Hepatocyte (in vitro differentiated cells): ENCODE data around the gene RBM38. TPM values are rescaled to one million over a fixed set of nuclear protein-coding genes. Genes with fewer than 3 reads are reported as not detected.

Experiments
- DNase-seq: peaks from one replicate; pipeline ENCODE4 v3.0.0-alpha.2; 2016; ENCODE audit warnings: low spot score
- H2AFZ ChIP-seq: fragments of 200-600 bp; sonication (generic); 2 replicates; pipeline ENCODE4 v1.6.0; 2016; ENCODE audit warnings: antibody characterized with exemption, mild to moderate bottlenecking
- H3K27ac ChIP-seq: fragments of 200-600 bp; sonication (generic); 2 replicates; pipeline ENCODE4 v1.5.1; 2016; ENCODE audit warnings: mild to moderate bottlenecking
- H3K27me3 ChIP-seq: fragments of 200-600 bp; sonication (generic); 2 replicates; pipeline ENCODE4 v1.6.1; 2016
- H3K36me3 ChIP-seq: fragments of 200-600 bp; sonication (generic); replicated peaks from 2 replicates; pipeline ENCODE4 v1.5.1; 2016; ENCODE audit warnings: low read depth; ENCODE audit not compliant: insufficient read depth
- H3K4me1 ChIP-seq: fragments of 200-600 bp; sonication (generic); 2 replicates; pipeline ENCODE4 v1.5.1; 2016; ENCODE audit warnings: mild to moderate bottlenecking, moderate library complexity; ENCODE audit not compliant: insufficient read depth
- H3K4me2 ChIP-seq: fragments of 200-600 bp; sonication (generic); 2 replicates; pipeline ENCODE4 v1.6.0; 2016
- H3K4me3 ChIP-seq: fragments of 200-600 bp; sonication (generic); 2 replicates; pipeline ENCODE4 v1.5.1; 2016; ENCODE audit warnings: mild to moderate bottlenecking
- H3K79me2 ChIP-seq: fragments of 200-600 bp; sonication (generic); 2 replicates; pipeline ENCODE4 v1.6.0; 2017; ENCODE audit warnings: mild to moderate bottlenecking
- H3K9me2 ChIP-seq: fragments of 200-600 bp; sonication (generic); replicated peaks from 2 replicates; pipeline ENCODE4 v1.6.0; 2017; ENCODE audit warnings: mild to moderate bottlenecking; ENCODE audit not compliant: insufficient read depth
- H3K9me3 ChIP-seq: fragments of 200-600 bp; sonication (generic); 2 replicates; pipeline ENCODE4 v1.5.1; 2016; ENCODE audit warnings: low read depth, mild to moderate bottlenecking
- H4K20me1 ChIP-seq: fragments of 200-600 bp; sonication (generic); 2 replicates; pipeline ENCODE4 v1.6.0; 2016; ENCODE audit warnings: mild to moderate bottlenecking; ENCODE audit not compliant: insufficient read depth, poor library complexity, severe bottlenecking
- CTCF ChIP-seq: fragments of 200-600 bp; sonication (generic); IDR thresholded peaks from 2 replicates; pipeline ENCODE4 v1.5.1; 2016; ENCODE audit warnings: antibody characterized with exemption, mild to moderate bottlenecking; ENCODE audit not compliant: poor library complexity
- EZH2 ChIP-seq: fragments of 200-600 bp; sonication (generic); IDR thresholded peaks from 2 replicates; pipeline ENCODE4 v1.6.1; 2016; ENCODE audit warnings: antibody characterized with exemption, mild to moderate bottlenecking, borderline replicate concordance
- EZH2phosphoT487 ChIP-seq: fragments of 200-600 bp; sonication (generic); IDR thresholded peaks from one replicate; pipeline ENCODE4 v1.6.1; 2018; ENCODE audit warnings: antibody characterized with exemption, mild to moderate bottlenecking, low read depth, moderate library complexity; ENCODE audit not compliant: unreplicated experiment, severe bottlenecking
- WGBS: methylation state at CpG from one replicate; pipeline ENCODE4 v1.1.6; 2016; ENCODE audit warnings: low lambda C conversion rate; ENCODE audit errors: missing lambda C conversion rate; 5-methylcytosine and 5-hydroxymethylcytosine counted together
- polyA plus RNA-seq: library from polyadenylated mRNA; unstranded; fragments of >200 nt; fragmentation: Nextera tagmentation; extraction: Ambion mirVana; gene quantifications from 2 replicates; pipeline ENCODE4 v1.2.1, GENCODE V29; 2016
- total RNA-seq: library from RNA; depleted of rRNA; stranded (reverse); fragments of >200 nt; gene quantifications from 2 replicates; pipeline ENCODE4 v1.2.3, GENCODE V29; 2014

Gene RBM38
- total and polyA plus RNA-seq, 2 experiments from 2014 or later: 16.1 to 19.6 TPM

GRCh38 chr20:57443349-57444265, 52.4 kb downstream of the RBM38 start:
- 87% methylated on average over 18 of the region's 18 CpGs for WGBS
- no peaks in the 10 kb centered on the region for H3K79me2 ChIP-seq
- TF ChIP-seq EZH2: no peak
- no peak for TF ChIP-seq EZH2phosphoT487
- no peak for TF ChIP-seq CTCF
- no peak overlapping the region for H3K4me2 ChIP-seq
- no peaks in the 10 kb centered on the region for H3K4me1 ChIP-seq
- H3K4me3 ChIP-seq: no peak overlapping the region
- DNase-seq: no peak
- H4K20me1 ChIP-seq: no peaks in the 10 kb centered on the region
- no peaks in the 10 kb centered on the region for H3K9me3 ChIP-seq
- H3K36me3 ChIP-seq: no peaks in the 10 kb centered on the region
- no peak overlapping the region for H2AFZ ChIP-seq
- no peak overlapping the region for H3K27ac ChIP-seq
- H3K9me2 ChIP-seq: no peaks in the 10 kb centered on the region
- peaks cover 4% of the 10 kb centered on the region for H3K27me3 ChIP-seq

DNA sequence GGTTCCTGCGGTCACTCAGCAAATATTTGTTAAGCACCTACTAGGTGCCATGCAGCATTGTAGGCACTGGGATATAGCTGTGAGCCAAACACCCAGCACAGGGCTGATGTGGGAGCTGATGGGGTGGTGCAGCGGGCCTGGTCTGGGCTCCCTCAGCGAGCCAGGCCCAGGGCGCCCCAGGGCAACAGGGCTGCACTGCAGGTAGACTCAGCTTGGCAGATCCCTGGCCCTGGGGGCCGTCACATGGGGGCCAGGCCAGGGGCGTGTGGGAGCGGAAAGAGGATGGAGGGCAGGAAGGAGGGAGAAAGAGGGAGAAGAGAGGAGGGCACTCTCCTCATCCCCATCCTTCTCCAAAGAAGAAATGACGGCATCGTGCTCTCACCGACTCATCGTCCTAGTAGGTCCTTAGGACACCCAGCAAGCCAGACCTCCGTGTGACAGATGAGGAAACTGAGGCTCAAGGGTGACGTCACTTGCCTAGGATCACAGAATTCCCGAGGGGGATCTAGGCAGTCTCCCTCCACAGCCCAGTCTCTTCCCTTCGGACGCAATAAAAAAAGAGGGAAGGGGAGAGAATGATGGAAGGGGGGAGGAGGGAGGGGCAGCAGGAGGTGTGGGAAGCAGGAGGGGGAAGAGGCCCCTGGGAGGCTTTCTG, 53.3 kb downstream of the RBM38 start:
- no peak for DNase-seq
- H3K4me2 ChIP-seq: no peak overlapping the region
- no peaks in the 10 kb centered on the region for H3K9me2 ChIP-seq
- no peaks in the 10 kb centered on the region for H3K9me3 ChIP-seq
- no peak overlapping the region for H3K27ac ChIP-seq
- H3K36me3 ChIP-seq: no peaks in the 10 kb centered on the region
- H3K4me3 ChIP-seq: no peak overlapping the region
- H4K20me1 ChIP-seq: no peaks in the 10 kb centered on the region
- H3K79me2 ChIP-seq: no peaks in the 10 kb centered on the region
- H2AFZ ChIP-seq: no peak overlapping the region
- no peaks in the 10 kb centered on the region for H3K4me1 ChIP-seq
- peaks cover 4% of the 10 kb centered on the region for H3K27me3 ChIP-seq
- WGBS: 81% methylated on average over 14 of the region's 16 CpGs
- no peak for TF ChIP-seq EZH2phosphoT487
- TF ChIP-seq CTCF: no peak
- TF ChIP-seq EZH2: no peak

DNA sequence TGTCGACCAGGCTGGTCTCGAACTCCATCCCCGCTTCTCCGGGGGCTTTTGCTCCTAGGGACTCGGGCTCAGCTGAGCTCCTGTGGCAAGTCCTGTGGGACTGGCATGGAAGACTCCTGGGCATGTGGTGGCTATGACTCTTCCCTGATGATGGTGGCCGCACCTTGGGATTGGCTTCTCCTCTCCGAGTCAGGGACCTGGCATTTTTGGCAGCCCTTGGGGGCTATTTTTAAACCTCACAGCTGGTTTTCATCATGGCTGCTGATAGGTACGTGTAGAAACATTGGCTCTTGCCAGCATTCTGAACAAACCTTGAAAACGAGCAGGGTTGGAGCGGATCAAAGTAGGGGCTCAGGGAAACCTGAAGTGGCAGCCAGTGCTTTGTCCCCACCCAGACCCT, 54.1 kb downstream of the RBM38 start:
- no peaks in the 10 kb centered on the region for H3K79me2 ChIP-seq
- no peak for TF ChIP-seq EZH2phosphoT487
- TF ChIP-seq EZH2: no peak
- TF ChIP-seq CTCF: no peak
- H3K9me2 ChIP-seq: no peaks in the 10 kb centered on the region
- no peaks in the 10 kb centered on the region for H4K20me1 ChIP-seq
- no peaks in the 10 kb centered on the region for H3K36me3 ChIP-seq
- no peak overlapping the region for H2AFZ ChIP-seq
- no peaks in the 10 kb centered on the region for H3K4me1 ChIP-seq
- H3K4me2 ChIP-seq: no peak overlapping the region
- WGBS: 77% methylated on average over 10 of the region's 10 CpGs
- peak; percentile 41 for DNase-seq
- H3K4me3 ChIP-seq: no peak overlapping the region
- no peak overlapping the region for H3K27ac ChIP-seq
- H3K27me3 ChIP-seq: peaks cover 4% of the 10 kb centered on the region
- H3K9me3 ChIP-seq: no peaks in the 10 kb centered on the region
